Ovary (tissue), 9 donors: ENCODE data around the gene TMPRSS3. TPM values are rescaled to one million over a fixed set of nuclear protein-coding genes. Genes with fewer than 3 reads are reported as not detected.

Experiments used
- DNase-seq, 5 donors: peaks; one replicate each; pipeline ENCODE4 v3.0.0-alpha.2; 2019 to 2020
- H3K27ac ChIP-seq, 2 donors: fragments of 200-600 bp; one replicate each; pipeline versions ENCODE4 v1.5.1 to v1.8.0; 2019 to 2022
- H3K27me3 ChIP-seq: fragments of 200-600 bp; one replicate; pipeline ENCODE4 v1.8.0; 2022
- H3K36me3 ChIP-seq: fragments of 200-600 bp; sonication (generic); one replicate; pipeline ENCODE4 v1.5.1; 2019
- H3K4me1 ChIP-seq: one replicate; pipeline ENCODE4 v1.8.1; 2013; ENCODE audit warnings: mild to moderate bottlenecking, moderate library complexity; ENCODE audit not compliant: insufficient read depth
- H3K4me3 ChIP-seq: fragments of 200-600 bp; sonication (generic); one replicate; pipeline ENCODE4 v1.5.1; 2017
- H3K9me3 ChIP-seq, 2 donors: fragments of 200-600 bp in 1 of 2; sonication (generic) in 1 of 2; one replicate each; pipeline versions ENCODE4 v1.5.1 to v1.8.1; 2013 to 2019; ENCODE audit warnings: mild to moderate bottlenecking in 1 of 2, moderate library complexity in 1 of 2
- EP300 ChIP-seq: sonication (generic); formaldehyde crosslinking; IDR thresholded peaks from one replicate; pipeline ENCODE4 v1.6.1; 2017; ENCODE audit warnings: antibody characterized with exemption
- POLR2A ChIP-seq: fragments of 450-650 bp; IDR thresholded peaks from one replicate; pipeline ENCODE4 v1.6.1; 2017; ENCODE audit warnings: antibody characterized with exemption, mild to moderate bottlenecking, moderate library complexity
- WGBS, 3 donors: extraction: QIAGEN DNeasy Blood & Tissue Kit in 1 of 3; methylation state at CpG; one replicate each; pipeline versions ENCODE4 v1.1.5 to v1.1.7; 2013 to 2017; 5-methylcytosine and 5-hydroxymethylcytosine counted together
- intact Hi-C, 4 donors: fragments of 100-400 bp; cut with DNase I; formaldehyde crosslinking; loops; one replicate each; pipeline versions ENCODE4 v1.11.0 to v1.15.1; 2022 to 2023
- polyA plus RNA-seq, 2 donors: library from polyadenylated mRNA; stranded (reverse); fragments of 200-250 nt in 1 of 2; fragments of 350-450 nt in 1 of 2; fragmentation: Illumina TruSeq in 1 of 2; extraction: RNeasy Lipid Tissue Mini Kit (QIAGEN cat#74804) in 1 of 2; gene quantifications; one replicate each; pipeline ENCODE4 v1.2.3, GENCODE V29; 2013 to 2014
- total RNA-seq, 7 donors: library from RNA; depleted of rRNA in 2 of 7; stranded (reverse); fragments of >200 nt in 2 of 7; fragmentation: NEBNext Ultra II Directional in 3 of 7; extraction: Animal tissue kit (Norgen Biotek cat#: 25700) in 3 of 7; gene quantifications; one replicate each; pipeline versions ENCODE4 v1.1.0 to v1.2.4, GENCODE V29; 2016 to 2023
- TF ChIP-seq, protein P1 (sequence below), 3 donors: fragments of 450-650 bp in 2 of 3; fragments of 200-600 bp in 1 of 3; IDR thresholded peaks; one replicate each; pipeline versions ENCODE4 v1.5.1 to v1.8.0; 2016 to 2022; ENCODE audit warnings: antibody characterized with exemption in 3 of 3, mild to moderate bottlenecking in 1 of 3
- donor health status: DM: no; HTN: no; CAD: no; lungs with moderate emphysema.
- donor health status: DM: no; HTN: no; CAD: no.
- donor health status: Bipolar disorder and iron deficiency.
- donor health status: DM: yes; HTN: yes; CAD: no.
- donor health status: DM: no; HTN: no; CAD: no.
- donor health status: DM: yes; HTN: yes; CAD: no.

Gene TMPRSS3
- total and polyA plus RNA-seq, 9 donors = 0.07 to 28.6 (median 1.4) TPM; not detected in 2

DNA sequence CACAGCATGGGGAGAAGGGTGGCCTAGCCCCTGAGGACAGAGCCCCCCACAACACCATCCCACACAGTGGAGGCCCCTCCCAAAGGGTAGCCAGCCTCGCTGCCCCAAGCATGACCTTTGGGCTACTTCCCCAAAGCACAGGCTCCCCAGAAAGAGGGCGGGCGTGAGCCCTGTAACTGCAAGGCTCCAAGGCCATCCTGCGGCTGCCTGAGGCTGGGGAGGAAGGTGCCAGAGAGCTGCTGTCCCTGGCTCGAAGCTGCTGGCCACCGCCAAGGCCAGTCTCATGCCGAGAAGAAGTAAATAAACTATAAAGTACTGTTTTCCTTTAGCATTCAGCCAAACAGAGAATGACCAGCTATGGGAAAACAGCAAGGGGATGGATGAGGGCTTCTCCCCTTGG, 35.3 kb upstream of the TMPRSS3 start:
- TF ChIP-seq POLR2A = no peak
- TF ChIP-seq, protein P1, sequence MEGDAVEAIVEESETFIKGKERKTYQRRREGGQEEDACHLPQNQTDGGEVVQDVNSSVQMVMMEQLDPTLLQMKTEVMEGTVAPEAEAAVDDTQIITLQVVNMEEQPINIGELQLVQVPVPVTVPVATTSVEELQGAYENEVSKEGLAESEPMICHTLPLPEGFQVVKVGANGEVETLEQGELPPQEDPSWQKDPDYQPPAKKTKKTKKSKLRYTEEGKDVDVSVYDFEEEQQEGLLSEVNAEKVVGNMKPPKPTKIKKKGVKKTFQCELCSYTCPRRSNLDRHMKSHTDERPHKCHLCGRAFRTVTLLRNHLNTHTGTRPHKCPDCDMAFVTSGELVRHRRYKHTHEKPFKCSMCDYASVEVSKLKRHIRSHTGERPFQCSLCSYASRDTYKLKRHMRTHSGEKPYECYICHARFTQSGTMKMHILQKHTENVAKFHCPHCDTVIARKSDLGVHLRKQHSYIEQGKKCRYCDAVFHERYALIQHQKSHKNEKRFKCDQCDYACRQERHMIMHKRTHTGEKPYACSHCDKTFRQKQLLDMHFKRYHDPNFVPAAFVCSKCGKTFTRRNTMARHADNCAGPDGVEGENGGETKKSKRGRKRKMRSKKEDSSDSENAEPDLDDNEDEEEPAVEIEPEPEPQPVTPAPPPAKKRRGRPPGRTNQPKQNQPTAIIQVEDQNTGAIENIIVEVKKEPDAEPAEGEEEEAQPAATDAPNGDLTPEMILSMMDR (IDR thresholded peaks at IDR 0.05) = no peak
- TF ChIP-seq EP300 = no peak
- H3K27me3 ChIP-seq = no peaks in the 10 kb centered on the region
- no peaks in the 10 kb centered on the region for H3K36me3 ChIP-seq
- no peak overlapping the region for H3K27ac ChIP-seq
- intact Hi-C loops = no loop called here
- H3K4me1 ChIP-seq = no peaks in the 10 kb centered on the region
- DNase-seq = no peak
- no peaks in the 10 kb centered on the region for H3K9me3 ChIP-seq
- no peak overlapping the region for H3K4me3 ChIP-seq
- 52 to 55% (median 52%) methylated on average over 7 of the region's 7 CpGs for WGBS, 3 donors

GRCh38 chr21:42430521-42430920, 34.7 kb upstream of the TMPRSS3 start:
- Histone ChIP-seq H3K4me3 (no peak overlapping the region), H3K4me1 (no peaks in the 10 kb centered on the region), H3K27me3 (no peaks in the 10 kb centered on the region), H3K9me3 (no peaks in the 10 kb centered on the region), H3K36me3 (no peaks in the 10 kb centered on the region), H3K27ac (no peak overlapping the region)
- TF ChIP-seq POLR2A = no peak
- TF ChIP-seq, protein P1 (IDR thresholded peaks at IDR 0.05) = no peak
- WGBS, 3 donors = 83 to 86% (median 85%) methylated on average over 6 of the region's 6 CpGs
- no peak for DNase-seq
- intact Hi-C loops = no loop called here

- Histone ChIP-seq H3K4me3 (no peak overlapping the region), H3K9me3 (no peaks in the 10 kb centered on the region), H3K27me3 (no peaks in the 10 kb centered on the region), H3K4me1 (no peaks in the 10 kb centered on the region), H3K27ac (no peak overlapping the region), H3K36me3 (no peaks in the 10 kb centered on the region)
- WGBS, 3 donors = 16 to 35% (median 17%) methylated on average over 9 of the region's 9 CpGs
- DNase-seq = no peak
- intact Hi-C loops = no loop called here
- no peak for TF ChIP-seq POLR2A
- TF ChIP-seq, protein P1 (IDR thresholded peaks at IDR 0.05) = no peak
- TF ChIP-seq EP300 = no peak
Measured at GRCh38 chr21:42429856-42430255, 34.0 kb upstream of the TMPRSS3 start.

DNA sequence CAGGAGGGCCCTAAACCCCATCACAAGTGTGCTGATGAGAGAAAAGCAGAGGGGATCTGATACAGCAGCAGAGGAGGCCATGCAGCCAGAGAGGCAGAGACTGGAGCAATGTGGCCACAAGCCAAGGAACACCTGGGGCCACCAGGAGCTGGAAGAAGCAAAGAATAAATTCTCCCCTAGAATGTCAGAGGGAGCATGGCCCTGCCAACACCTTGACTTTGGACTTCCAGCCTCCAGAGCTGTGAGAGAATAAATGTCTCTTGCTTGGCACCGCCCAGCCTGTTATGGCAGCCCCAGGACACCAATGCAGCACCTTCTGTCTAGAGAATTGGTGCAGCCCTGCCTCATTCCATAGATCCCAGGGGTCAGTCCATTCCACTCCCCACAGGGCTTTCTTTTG, 33.2 kb upstream of the TMPRSS3 start:
- H3K4me1 ChIP-seq = no peaks in the 10 kb centered on the region
- TF ChIP-seq EP300 (no peak), POLR2A (no peak)
- no peak overlapping the region for H3K27ac ChIP-seq
- intact Hi-C loops = no loop called here
- no peaks in the 10 kb centered on the region for H3K27me3 ChIP-seq
- H3K36me3 ChIP-seq = no peaks in the 10 kb centered on the region
- no peaks in the 10 kb centered on the region for H3K9me3 ChIP-seq
- DNase-seq = no peak
- 90 to 100% (median 100%) methylated on average over 1 of the region's 1 CpG for WGBS, 3 donors
- H3K4me3 ChIP-seq = no peak overlapping the region

GRCh38 chr21:42427809-42428419, 32.1 kb upstream of the TMPRSS3 start:
- no peak for DNase-seq
- 59 to 67% (median 61%) methylated on average over 10 of the region's 10 CpGs for WGBS, 3 donors
- Histone ChIP-seq H3K27ac (no peak overlapping the region), H3K27me3 (no peaks in the 10 kb centered on the region), H3K4me3 (no peak overlapping the region), H3K36me3 (no peaks in the 10 kb centered on the region), H3K4me1 (no peaks in the 10 kb centered on the region), H3K9me3 (no peaks in the 10 kb centered on the region)
- intact Hi-C loops = no loop called here
- no peak for TF ChIP-seq POLR2A
- TF ChIP-seq EP300 = no peak
- TF ChIP-seq, protein P1 (IDR thresholded peaks at IDR 0.05) = no peak
